Epithelial cell of proximal tubule (primary cell): ENCODE results near the gene GPC1. TPM values are rescaled to one million over a fixed set of nuclear protein-coding genes. Genes with fewer than 3 reads are reported as not detected.

Experiments used
- DNase-seq: peaks from one replicate; pipeline ENCODE4 v3.0.0-alpha.2; 2011; ENCODE audit warnings: low read depth
- H3K4me3 ChIP-seq: 2 replicates; pipeline ENCODE4 v1.5.1; 2011; ENCODE audit warnings: low read depth, mild to moderate bottlenecking, low read length
- CTCF ChIP-seq: conservative IDR thresholded peaks from 2 replicates; pipeline ENCODE4 v1.5.1; 2012; ENCODE audit warnings: low read depth, mild to moderate bottlenecking, low read length
- total RNA-seq: library from RNA; depleted of rRNA; stranded (reverse); fragments of >200 nt; gene quantifications from 2 replicates; pipeline ENCODE4 v1.2.3, GENCODE V29; 2015

Gene GPC1
- total RNA-seq, 1 donor from 2014 or later, result 45.4 TPM

DNA sequence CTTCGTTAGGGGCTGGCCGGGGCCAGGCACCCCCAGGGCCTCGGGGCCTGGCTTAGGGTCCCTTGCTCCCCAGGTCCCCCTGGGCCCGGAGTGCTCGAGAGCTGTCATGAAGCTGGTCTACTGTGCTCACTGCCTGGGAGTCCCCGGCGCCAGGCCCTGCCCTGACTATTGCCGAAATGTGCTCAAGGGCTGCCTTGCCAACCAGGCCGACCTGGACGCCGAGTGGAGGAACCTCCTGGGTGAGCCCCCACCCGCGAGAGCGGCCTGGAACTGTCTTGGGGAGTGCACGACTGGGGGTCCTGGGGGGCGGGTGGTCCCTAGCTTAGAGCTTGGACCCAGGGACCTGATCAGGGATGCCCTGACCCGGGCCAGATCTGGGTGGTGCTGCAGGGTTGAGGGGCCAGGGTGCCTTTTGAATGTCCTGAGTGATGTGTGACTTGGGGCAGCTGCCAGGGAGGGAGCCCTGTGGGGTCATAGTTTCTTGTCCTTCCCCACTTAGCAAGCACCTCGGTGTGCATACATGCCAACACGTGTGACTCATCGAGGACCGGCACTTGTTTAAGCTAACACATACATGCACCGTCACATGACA is 27.9 kb downstream of the GPC1 start:
- no peak for TF ChIP-seq CTCF
- no peak for DNase-seq
- H3K4me3 ChIP-seq, result no peak overlapping the region

DNA sequence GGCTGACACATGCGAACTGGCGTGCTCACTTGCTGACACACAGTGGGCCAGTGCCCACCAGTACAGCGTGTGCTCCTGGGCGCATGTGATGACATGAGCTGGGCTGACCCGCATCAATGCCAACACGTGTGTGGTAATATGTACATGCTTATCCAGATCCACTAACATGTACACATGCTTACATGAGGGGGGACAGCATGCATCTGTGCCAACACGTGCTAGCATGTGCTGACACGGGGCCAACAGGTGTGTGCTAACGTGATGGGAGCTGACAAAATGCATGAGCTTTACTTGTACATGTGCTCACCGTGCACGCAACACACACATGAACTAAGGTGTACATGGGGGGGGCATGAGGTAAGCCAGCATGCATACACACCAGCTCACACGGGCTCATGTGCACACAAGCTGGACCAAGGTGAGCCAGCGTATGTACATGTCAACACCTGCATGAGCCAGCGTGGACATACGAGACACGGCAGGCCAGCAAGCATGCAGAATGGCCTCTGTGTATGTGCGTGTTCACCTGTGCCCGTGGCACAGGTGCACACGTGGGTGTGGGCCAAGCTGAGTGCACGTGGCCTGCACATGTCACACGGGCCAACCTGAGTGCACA is 28.5 kb downstream of the GPC1 start:
- no peak for DNase-seq
- TF ChIP-seq CTCF, result no peak
- H3K4me3 ChIP-seq, result no peak overlapping the region

DNA sequence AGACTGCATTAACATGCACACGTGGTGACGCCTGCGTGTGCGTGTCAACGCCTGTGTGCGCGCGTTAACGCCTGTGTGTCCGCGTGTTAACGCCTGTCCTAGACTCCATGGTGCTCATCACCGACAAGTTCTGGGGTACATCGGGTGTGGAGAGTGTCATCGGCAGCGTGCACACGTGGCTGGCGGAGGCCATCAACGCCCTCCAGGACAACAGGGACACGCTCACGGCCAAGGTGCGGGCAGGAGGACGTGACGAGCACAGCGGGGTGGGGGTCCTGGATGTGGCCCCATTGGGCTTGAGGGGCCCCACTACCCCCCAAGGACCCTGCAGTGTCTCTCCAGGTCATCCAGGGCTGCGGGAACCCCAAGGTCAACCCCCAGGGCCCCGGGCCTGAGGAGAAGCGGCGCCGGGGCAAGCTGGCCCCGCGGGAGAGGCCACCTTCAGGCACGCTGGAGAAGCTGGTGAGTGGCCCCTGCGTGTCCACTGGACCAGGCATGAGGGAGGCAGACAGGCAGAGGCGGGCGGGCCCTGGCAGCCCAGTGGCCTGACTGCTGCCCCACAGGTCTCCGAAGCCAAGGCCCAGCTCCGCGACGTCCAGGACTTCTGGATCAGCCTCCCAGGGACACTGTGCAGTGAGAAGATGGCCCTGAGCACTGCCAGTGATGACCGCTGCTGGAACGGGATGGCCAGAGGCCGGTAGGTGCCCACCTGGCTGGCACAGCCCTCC is 29.2 kb downstream of the GPC1 start:
- no peak for TF ChIP-seq CTCF
- DNase-seq, result no peak
- H3K4me3 ChIP-seq, result no peak overlapping the region

DNA sequence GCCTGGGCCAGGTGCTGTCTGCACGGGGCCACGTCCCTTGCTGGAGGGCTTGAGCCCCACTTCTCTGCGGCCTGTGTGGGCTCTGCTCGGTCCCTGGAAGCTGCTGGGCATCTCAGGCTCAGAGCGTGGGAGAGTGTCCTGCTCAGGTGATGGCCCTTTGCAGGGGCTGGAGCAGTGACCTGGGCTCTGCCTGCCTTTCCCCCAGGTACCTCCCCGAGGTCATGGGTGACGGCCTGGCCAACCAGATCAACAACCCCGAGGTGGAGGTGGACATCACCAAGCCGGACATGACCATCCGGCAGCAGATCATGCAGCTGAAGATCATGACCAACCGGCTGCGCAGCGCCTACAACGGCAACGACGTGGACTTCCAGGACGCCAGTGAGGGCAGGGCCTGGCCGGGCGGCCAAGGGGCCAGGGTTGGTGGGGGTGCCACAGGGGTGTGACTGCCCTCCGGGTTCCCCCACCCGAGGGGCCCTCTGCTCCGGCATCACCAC is 29.9 kb downstream of the GPC1 start:
- TF ChIP-seq CTCF, result no peak
- no peak for DNase-seq
- no peak overlapping the region for H3K4me3 ChIP-seq

DNA sequence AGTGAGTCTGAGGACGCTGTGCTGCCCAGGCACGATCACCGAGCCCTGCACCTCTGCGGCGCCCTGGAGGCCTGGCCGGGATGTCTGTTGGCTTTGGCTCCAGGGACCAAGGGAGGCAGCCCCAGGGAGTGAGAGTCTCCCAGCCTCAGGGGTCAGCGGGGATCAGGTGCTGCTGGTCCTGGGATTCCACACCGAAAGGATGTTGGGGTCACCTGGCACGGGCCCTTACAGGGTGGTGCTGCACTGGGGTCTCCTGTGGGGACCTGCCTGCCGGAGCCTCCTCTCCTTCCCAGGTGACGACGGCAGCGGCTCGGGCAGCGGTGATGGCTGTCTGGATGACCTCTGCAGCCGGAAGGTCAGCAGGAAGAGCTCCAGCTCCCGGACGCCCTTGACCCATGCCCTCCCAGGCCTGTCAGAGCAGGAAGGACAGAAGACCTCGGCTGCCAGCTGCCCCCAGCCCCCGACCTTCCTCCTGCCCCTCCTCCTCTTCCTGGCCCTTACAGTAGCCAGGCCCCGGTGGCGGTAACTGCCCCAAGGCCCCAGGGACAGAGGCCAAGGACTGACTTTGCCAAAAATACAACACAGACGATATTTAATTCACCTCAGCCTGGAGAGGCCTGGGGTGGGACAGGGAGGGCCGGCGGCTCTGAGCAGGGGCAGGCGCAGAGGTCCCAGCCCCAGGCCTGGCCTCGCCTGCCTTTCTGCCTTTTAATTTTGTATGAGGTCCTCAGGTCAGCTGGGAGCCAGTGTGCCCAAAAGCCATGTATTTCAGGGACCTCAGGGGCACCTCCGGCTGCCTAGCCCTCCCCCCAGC is 30.5 kb downstream of the GPC1 start:
- no peak for TF ChIP-seq CTCF
- H3K4me3 ChIP-seq, result no peak overlapping the region
- DNase-seq, result no peak

DNA sequence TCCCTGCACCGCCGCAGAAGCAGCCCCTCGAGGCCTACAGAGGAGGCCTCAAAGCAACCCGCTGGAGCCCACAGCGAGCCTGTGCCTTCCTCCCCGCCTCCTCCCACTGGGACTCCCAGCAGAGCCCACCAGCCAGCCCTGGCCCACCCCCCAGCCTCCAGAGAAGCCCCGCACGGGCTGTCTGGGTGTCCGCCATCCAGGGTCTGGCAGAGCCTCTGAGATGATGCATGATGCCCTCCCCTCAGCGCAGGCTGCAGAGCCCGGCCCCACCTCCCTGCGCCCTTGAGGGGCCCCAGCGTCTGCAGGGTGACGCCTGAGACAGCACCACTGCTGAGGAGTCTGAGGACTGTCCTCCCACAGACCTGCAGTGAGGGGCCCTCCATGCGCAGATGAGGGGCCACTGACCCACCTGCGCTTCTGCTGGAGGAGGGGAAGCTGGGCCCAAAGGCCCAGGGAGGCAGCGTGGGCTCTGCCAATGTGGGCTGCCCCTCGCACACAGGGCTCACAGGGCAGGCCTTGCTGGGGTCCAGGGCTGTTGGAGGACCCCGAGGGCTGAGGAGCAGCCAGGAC is 31.2 kb downstream of the GPC1 start:
- no peak for DNase-seq
- H3K4me3 ChIP-seq, result no peak overlapping the region
- TF ChIP-seq CTCF, result no peak
